ENCODE results near the gene TMEM237.
A peak's percentile ranks its signal among the peaks of the same experiment; 100 is the strongest.

Gene TMEM237

DNA sequence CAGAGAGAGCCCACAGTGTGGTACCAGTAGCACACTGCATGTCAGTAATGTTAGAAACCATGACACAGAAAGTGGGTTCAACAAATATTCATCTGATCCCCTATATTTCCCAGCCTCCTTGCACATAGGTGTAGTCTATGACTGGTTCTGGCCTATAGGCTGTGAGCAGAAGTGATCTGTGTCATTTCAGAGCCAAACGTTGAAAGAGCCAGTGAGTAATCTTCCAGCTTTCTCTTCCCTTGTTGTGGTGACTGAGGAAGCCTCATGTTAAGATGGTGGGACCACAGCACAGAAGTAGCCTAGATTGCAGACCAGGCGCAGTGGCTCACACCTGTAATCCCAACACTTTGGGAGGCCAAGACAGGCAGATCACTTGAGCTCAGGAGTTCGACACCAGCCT lies 4.1 kb downstream of the TMEM237 start:
- DNase-seq = no peak

DNA sequence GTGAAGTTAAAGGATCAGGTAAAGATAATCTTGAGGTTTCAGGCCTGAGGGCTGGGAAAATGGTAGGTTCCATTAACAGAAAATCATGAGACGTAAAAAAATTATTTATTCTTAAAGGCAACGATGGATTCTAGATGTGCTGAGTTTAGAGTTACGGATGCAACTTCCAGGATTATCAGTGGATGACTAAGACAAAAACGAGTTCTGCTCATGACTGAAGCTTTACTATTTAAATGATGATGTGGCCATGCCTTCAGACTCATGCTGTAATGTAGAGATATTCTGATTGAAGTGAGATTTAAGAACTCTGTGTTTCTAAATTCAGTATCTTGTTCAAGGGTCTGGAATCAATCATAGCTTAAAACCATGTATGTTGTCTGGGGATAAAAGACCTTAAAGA lies 5.0 kb downstream of the TMEM237 start:
- DNase-seq = no peak

- no peak for DNase-seq
These were observed 9.5 kb downstream of the TMEM237 start for GRCh38 chr2:201633661-201634249.

GRCh38 chr2:201631041-201631440 lies 12.3 kb downstream of the TMEM237 start:
- no peak for DNase-seq

DNA sequence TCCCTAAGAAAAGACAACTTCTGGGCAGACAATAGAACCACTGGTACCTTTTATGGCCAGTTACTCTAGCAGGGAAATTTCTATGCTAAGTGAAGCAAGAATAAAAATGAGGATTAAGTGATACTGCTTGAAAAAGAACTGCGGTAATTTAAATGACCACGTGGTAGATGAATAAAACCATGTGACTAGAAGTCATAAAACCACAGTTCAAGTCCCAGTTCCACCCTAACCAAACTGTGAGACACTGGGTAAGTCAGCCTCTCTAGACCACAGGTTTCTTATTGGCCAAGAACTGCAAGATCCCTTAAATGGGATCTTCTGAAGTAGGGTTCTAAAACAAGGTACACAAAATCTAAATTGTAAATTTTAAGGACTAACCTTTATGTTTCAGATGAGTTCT lies 12.7 kb downstream of the TMEM237 start:
- no peak for DNase-seq

GRCh38 chr2:201628545-201628944 lies 14.8 kb downstream of the TMEM237 start:
- DNase-seq = no peak

DNA sequence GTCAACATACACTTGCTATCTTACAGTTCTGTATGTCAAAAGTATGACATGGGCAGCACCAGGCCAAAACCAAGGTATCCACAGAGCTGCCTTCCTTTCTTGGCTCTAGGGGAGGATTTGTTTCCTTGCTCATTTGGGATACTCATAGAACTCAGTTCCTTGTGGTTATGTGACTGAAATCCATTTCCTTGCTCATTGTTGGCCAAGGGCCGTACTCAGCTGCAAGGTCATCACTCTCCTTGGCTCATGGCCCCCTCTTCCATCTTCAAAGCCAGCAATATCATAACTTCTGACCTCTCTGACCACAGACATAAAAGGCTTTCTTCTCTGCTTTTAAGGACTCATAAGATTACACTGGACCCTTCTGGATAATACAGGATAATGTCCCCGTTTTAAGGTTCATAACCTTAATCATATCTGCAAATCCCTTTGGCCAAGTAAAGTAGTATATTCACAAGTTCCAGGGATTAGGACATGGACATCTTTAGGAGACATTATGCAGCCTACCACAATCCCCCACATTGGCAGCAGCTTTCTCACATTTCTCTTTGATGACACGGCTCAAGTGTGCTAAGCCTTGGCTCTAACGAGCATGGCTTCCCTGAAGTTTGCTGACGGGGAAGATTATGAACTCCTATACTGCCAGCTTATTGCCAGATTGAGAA lies 20.9 kb downstream of the TMEM237 start:
- DNase-seq = no peak

GRCh38 chr2:201621293-201621999 lies 21.9 kb downstream of the TMEM237 start:
- DNase-seq = no peak

DNA sequence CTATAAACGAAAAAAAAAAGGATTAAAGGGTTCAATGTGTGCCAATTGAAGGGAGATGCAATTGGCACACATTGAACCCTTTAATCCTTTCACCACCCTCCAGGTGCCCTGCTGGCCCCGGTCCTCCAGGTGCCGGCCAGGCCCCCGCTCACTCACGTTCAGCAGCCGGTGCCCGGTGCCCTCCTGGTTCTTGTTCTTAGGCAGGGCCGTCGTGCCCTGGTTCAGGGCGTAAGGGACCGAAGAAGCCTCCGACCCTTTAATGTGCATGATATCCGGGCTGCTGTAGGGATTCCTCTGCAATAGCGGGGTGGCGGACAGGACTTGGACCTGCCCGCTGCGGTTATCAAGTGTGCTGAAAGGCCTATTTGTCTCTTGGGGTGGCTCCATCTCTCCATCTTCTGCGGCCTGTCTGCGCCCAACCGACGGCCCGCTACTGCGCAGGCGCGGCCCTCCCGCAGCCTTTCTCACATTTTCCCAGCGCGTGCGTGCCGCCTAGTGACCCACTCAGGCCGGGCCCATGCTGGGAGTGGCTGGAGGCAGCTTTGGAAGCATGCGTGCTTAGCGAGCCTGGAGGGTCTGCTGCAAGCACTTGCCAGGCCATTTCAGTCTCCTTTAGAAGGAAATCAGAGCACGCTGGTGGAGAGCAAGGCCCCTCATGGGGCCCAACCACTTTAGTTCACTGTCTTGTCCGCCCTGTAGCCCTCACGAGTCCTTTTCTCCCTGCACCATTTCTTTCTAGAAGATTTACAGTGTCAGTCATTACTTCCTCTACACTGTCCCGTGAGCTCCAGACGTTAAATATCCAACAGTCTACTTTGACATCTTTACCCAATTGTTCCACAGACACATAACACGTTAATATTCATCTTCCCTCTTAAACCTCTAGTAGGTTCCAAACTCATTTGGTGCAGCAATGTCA lies 24.3 kb downstream of the TMEM237 start:
- DNase-seq = peak; percentile 12

DNA sequence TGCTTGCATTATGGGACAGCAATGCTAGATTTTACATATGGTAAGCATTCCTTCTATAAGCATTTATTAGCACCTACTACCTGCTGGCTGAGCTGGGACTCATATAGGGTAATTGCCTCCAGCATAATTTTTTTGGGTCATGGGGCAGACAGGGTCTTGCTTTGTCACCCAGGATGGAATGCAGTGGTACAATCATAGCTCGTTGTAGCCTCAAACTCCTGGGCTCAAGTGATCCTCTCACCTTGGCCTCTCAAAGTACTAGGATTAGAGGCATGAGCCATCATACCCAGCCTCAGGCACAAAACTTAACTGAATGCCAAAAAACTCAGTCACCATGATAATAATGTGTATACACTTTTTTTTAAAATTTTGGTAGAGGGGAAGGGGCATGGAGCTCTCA lies 35.3 kb downstream of the TMEM237 start:
- DNase-seq = no peak

GRCh38 chr2:201607568-201607967 lies 35.7 kb downstream of the TMEM237 start:
- DNase-seq = no peak

DNA sequence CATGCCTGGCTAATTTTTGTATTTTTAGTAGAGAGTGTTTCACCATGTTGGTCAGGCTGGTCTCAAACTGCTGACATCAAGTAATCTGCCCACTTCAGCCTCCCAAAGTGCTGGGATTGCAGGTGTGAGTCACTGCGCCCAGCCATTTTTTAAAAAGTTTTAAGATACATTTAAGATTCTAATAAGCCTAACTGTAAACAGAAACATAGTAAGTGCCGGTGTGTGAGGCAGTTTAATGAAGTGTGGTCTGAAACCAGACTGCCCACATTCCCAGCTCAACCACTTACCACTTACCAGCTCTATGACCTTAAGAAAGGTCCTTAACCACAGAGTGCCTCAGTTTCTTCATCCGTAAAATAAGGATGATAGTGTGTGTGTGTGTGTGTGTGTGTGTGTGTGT lies 42.4 kb downstream of the TMEM237 start:
- no peak for DNase-seq

DNA sequence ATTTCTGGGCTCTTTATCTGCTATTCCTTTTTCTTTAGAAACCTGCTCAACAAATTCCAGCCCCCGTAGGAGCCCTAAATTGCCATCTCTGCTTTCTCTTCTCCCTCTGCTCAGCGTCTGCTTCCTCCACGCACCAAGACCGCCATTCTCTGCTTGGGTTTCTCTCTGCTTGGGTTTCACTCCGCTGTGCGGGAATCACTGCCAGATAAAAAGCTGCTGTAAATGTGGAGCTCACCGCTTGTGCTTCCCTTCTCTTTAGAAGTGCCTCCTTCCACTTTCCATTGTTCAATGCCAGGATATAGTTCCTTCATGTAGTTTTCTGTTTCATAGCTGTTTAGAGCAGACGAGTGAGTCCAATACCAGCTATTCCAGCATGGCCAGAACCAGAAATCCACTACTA lies 45.9 kb downstream of the TMEM237 start:
- DNase-seq = no peak

DNA sequence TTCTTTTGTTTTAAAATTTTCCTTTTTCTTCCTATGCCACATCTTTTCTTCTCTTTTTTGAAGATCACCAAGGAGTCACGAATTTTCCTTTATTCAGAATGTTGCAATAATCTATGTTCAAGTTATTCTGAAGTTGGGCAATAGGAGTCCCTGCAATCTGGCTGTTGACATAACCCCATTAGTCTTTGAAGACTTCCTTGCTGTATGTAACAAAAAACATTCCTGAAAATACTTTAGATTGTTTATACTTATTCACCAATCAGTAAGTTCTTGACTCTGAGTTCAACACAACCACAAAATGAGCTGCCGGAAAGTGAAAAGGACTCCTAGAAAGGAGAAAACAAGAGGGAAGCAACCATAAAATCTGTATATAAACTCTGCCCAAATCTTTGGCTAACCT lies 62.8 kb downstream of the TMEM237 start:
- DNase-seq = no peak

- DNase-seq = no peak
These were observed 63.8 kb downstream of the TMEM237 start for GRCh38 chr2:201579536-201579935.

DNA sequence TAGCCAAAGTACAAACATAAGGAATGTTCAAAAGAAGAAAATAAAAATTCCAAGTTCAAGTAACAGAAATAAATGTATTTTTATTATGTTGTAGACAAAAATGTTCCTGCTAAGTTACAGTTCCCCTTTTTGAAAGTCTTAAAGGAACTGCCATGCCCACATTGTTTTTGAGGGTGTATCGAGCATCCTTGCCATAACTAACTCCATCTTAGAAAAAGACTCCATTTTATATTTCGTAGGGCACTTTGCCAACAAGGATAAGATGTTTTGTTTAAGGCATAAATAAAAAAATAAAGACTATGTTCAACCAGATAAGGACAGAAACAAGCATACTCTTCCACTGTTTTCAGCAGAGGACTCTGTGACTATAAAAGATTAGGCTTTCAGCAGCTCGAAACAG lies 67.3 kb downstream of the TMEM237 start:
- DNase-seq = no peak

DNA sequence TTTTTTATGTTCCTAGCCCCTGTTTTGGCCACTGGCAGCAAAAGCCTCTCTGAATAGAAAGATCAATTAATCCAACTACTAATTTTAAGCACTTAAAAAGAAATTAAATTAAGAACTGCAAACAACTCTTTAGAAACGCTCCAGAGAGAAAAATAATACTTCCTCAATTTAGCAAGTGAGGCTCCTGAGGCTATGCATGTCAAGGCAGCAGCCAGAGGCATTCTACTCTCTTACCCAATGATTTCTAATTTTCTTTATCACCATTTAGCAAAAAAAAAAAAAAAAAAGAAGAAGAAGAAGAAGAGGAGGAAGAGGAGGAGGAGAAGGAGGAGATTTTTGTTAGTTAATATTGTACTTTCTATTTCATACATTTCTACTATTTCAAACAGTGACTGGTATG lies 68.5 kb downstream of the TMEM237 start:
- no peak for DNase-seq

- DNase-seq = no peak
These were observed 70.3 kb downstream of the TMEM237 start for GRCh38 chr2:201572846-201573508.

All from CD4-positive, alpha-beta T cell treated with Interferon gamma for 1 hour (primary cell).